Psoas muscle (tissue), 8 donors: ENCODE measurements around the gene RPS6KA4. TPM values are rescaled to one million over a fixed set of nuclear protein-coding genes. Genes with fewer than 3 reads are reported as not detected.

Experiments
- ATAC-seq, 4 donors: fragments of 200-7000 bp; cut with Tn5 transposase; one replicate each; pipeline ENCODE4 v1.9.1; 2020; ENCODE audit warnings: moderate library complexity in 3 of 4, mild to moderate bottlenecking in 2 of 4
- DNase-seq, 2 donors: peaks; one replicate each; pipeline ENCODE4 v3.0.0-alpha.2; 2020
- H3K27ac ChIP-seq: fragments of 200-600 bp; one replicate; pipeline ENCODE4 v1.8.0; 2022
- H3K27me3 ChIP-seq, 3 donors: fragments of 200-600 bp in 1 of 3; one replicate each; pipeline versions ENCODE4 v1.6.1 to v1.8.0; 2013 to 2022; ENCODE audit warnings: low read length in 2 of 3, mild to moderate bottlenecking in 2 of 3, moderate library complexity in 1 of 3; ENCODE audit not compliant: insufficient read depth in 3 of 3
- H3K36me3 ChIP-seq, 2 donors: fragments of 200-600 bp in 1 of 2; one replicate each; pipeline versions ENCODE4 v1.6.1 to v1.8.0; 2013 to 2022; ENCODE audit warnings: low read depth in 1 of 2, mild to moderate bottlenecking in 1 of 2, moderate library complexity in 1 of 2; ENCODE audit not compliant: insufficient read depth in 1 of 2
- H3K4me1 ChIP-seq: fragments of 200-600 bp; one replicate; pipeline ENCODE4 v1.8.0; 2022
- H3K4me3 ChIP-seq: fragments of 200-600 bp; one replicate; pipeline ENCODE4 v1.8.0; 2022; ENCODE audit warnings: mild to moderate bottlenecking
- H3K9me3 ChIP-seq: fragments of 200-600 bp; one replicate; pipeline ENCODE4 v1.8.0; 2022
- WGBS, 3 donors: extraction: QIAGEN DNeasy Blood & Tissue Kit; methylation state at CpG; one replicate each; pipeline versions ENCODE4 v1.1.6 to v1.1.7; 2013; 5-methylcytosine and 5-hydroxymethylcytosine counted together
- intact Hi-C, 2 donors: fragments of 100-400 bp; cut with DNase I; formaldehyde crosslinking; loops; one replicate each; pipeline versions ENCODE4 v1.11.0 to v1.14.2; 2022
- polyA plus RNA-seq, 3 donors: library from polyadenylated mRNA; stranded (reverse); fragments of 200-250 nt; gene quantifications; one replicate each; pipeline ENCODE4 v1.2.3, GENCODE V29; 2013
- total RNA-seq, 4 donors: library from RNA; stranded (reverse); fragmentation: NEBNext Ultra II Directional in 2 of 4; extraction: Animal tissue kit (Norgen Biotek cat#: 25700) in 2 of 4; gene quantifications; one replicate each; pipeline versions ENCODE4 v1.2.1 to v1.2.4, GENCODE V29; 2021 to 2023
- TF ChIP-seq, protein P1 (sequence below): fragments of 200-600 bp; IDR thresholded peaks from one replicate; pipeline ENCODE4 v1.8.0; 2022; ENCODE audit warnings: antibody characterized with exemption
- donor health status: healthy with polysubstance abuse.
- donor health status: DM: no; HTN: no; CAD: no; lungs with moderate emphysema.
- donor health status: Bipolar disorder and iron deficiency.
- donor health status: healthy.
- donor health status: DM: yes; HTN: yes; CAD: no.
- donor health status: DM: no; HTN: no; CAD: no.
- donor health status: DM: no; HTN: no; CAD: no.
- donor health status: DM: yes; HTN: yes; CAD: no.

RPS6KA4 gene
- total and polyA plus RNA-seq, 7 donors = 9.5 to 15.9 (median 13.1) TPM

DNA sequence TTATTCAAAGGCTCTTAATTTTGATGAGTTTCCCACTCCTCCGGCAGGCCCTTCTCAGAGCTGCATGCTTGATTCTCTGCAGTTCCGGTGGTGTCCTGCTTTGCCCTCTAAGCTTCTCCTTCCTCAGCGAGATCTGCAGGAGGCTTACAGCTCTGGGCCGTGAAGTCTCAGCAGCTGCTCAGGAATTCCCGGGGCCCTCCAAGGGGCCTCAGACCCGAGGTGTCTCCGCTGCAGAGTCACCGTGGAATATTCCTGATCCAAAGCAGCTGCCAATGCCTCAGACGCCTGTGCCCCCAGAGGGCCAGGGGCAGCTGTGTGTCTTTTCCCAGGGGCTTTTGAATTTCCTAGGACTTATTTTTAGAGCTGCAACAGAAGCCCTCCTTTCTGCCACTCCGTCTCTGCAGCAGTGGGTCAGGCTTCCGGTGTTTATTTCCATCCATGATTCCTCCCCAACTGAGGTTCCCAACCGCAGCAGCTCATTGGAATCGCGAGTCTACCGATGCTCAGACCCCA lies 37.2 kb downstream of the RPS6KA4 start:
- Histone ChIP-seq H3K27me3 (peaks cover 0 to 4% (median 0%) of the 10 kb centered on the region in 3 donors), H3K4me1 (no peaks in the 10 kb centered on the region), H3K27ac (no peak overlapping the region), H3K9me3 (no peaks in the 10 kb centered on the region), H3K36me3 (no peaks in the 10 kb centered on the region), H3K4me3 (no peak overlapping the region)
- TF ChIP-seq, protein P1, sequence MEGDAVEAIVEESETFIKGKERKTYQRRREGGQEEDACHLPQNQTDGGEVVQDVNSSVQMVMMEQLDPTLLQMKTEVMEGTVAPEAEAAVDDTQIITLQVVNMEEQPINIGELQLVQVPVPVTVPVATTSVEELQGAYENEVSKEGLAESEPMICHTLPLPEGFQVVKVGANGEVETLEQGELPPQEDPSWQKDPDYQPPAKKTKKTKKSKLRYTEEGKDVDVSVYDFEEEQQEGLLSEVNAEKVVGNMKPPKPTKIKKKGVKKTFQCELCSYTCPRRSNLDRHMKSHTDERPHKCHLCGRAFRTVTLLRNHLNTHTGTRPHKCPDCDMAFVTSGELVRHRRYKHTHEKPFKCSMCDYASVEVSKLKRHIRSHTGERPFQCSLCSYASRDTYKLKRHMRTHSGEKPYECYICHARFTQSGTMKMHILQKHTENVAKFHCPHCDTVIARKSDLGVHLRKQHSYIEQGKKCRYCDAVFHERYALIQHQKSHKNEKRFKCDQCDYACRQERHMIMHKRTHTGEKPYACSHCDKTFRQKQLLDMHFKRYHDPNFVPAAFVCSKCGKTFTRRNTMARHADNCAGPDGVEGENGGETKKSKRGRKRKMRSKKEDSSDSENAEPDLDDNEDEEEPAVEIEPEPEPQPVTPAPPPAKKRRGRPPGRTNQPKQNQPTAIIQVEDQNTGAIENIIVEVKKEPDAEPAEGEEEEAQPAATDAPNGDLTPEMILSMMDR = no peak
- DNase-seq = no peak
- ATAC-seq = no peak
- intact Hi-C loops = no loop called here
- WGBS, 3 donors = 13 to 20% (median 15%) methylated on average over 15 of the region's 15 CpGs

DNA sequence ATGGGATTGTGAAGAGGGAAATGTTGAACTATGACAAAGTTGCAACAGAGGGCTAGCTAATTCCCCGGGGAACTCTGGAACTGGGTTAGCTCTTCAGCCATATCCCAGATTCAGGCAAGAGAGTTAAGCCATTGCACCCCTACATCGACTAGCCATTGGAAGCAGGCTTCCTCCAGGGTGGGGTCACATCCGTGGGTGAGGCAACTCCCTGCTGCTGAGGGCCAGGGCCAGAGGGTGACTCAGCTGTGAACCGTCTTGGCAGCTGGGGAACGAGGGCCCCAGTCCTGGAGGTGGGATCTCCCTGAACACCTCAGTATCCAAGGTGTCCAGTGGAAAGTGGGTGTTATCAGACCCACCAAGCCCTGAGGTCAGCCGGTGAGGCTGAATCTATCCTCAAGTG lies 41.1 kb downstream of the RPS6KA4 start:
- WGBS, 3 donors = 48 to 60% (median 55%) methylated on average over 6 of the region's 6 CpGs
- intact Hi-C loops = no loop called here
- Histone ChIP-seq H3K27ac (no peak overlapping the region), H3K4me1 (no peaks in the 10 kb centered on the region), H3K9me3 (no peaks in the 10 kb centered on the region), H3K36me3 (no peaks in the 10 kb centered on the region), H3K27me3 (peaks cover 0 to 4% (median 0%) of the 10 kb centered on the region in 3 donors), H3K4me3 (no peak overlapping the region)
- ATAC-seq (peak in 3 of 4 donors; percentile 32 to 44 (median 42)), DNase-seq (peak; percentile 39 to 64)
- TF ChIP-seq, protein P1 = no peak

DNA sequence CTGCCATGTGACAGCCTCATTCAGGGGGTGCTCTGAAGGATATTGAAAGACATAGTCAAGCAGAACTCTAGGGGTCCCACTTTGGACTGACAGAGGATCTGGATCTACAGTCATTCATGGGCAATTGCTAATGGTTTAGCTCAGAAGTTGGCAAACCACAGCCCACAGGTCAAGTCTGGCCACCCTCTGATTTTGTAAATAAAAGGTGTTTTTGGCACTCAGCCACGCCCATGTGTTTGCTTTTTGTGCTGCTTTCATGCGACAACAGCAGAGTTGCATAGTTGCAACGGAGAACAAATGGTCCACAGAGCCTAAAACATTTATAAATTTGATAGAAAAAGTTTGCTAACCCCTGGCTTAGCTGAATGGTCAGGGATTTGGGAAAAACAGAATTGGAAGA lies 41.7 kb downstream of the RPS6KA4 start:
- no peaks in the 10 kb centered on the region for H3K9me3 ChIP-seq
- DNase-seq = no peak
- peaks cover 0 to 4% (median 0%) of the 10 kb centered on the region in 3 donors for H3K27me3 ChIP-seq
- no peak overlapping the region for H3K27ac ChIP-seq
- TF ChIP-seq, protein P1 = no peak
- H3K36me3 ChIP-seq = no peaks in the 10 kb centered on the region
- no peaks in the 10 kb centered on the region for H3K4me1 ChIP-seq
- H3K4me3 ChIP-seq = no peak overlapping the region
- intact Hi-C loops = no loop called here
- ATAC-seq = no peak
- 83 to 91% (median 90%) methylated on average over 3 of the region's 3 CpGs for WGBS, 3 donors

DNA sequence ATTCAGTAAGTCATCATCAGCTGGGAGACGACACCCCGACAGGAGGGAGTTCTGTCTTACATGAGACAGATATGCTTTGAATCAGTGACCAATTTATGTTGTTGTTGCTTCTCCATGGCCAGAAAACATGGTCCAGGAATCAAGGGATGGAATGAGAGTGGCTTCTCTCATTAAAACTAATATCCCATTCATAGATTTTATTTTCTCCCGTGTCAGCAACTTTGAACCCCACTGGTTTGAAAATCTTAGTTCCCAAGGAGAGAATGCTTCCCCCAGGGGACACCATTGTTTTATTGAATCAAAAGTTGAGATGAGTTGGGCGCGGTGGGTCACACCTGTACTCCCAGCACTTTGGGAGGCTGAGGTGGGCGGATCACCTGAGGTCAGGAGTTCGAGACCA lies 42.8 kb downstream of the RPS6KA4 start:
- Histone ChIP-seq H3K4me3 (no peak overlapping the region), H3K27me3 (peaks cover 0 to 4% (median 0%) of the 10 kb centered on the region in 3 donors), H3K9me3 (no peaks in the 10 kb centered on the region), H3K4me1 (no peaks in the 10 kb centered on the region), H3K36me3 (no peaks in the 10 kb centered on the region), H3K27ac (no peak overlapping the region)
- intact Hi-C loops = no loop called here
- TF ChIP-seq, protein P1 = no peak
- ATAC-seq (no peak), DNase-seq (no peak)
- 84 to 93% (median 92%) methylated on average over 7 of the region's 7 CpGs for WGBS, 3 donors

DNA sequence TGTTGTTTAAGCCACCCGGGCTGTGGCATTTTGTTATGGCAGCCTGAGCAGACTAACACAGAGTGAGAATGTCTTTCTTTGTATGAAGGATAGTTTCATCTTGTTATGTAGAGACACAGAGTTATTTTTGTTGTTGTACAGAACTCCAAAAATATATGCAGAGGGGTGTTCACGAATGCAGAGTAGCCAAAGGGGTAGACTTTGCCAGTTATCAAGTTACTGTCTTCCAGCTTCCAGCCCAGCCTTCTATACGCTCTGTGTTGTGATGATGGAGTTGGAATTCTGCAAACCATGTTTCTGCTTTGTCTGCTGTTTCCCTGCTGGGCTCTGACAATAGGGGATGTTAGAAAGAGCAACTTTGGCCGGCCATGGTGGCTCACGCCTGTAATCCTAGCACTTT lies 44.1 kb downstream of the RPS6KA4 start:
- H3K36me3 ChIP-seq = no peaks in the 10 kb centered on the region
- no peaks in the 10 kb centered on the region for H3K9me3 ChIP-seq
- TF ChIP-seq, protein P1 = no peak
- H3K27me3 ChIP-seq = peaks cover 0 to 2% (median 0%) of the 10 kb centered on the region in 3 donors
- H3K27ac ChIP-seq = no peak overlapping the region
- no peaks in the 10 kb centered on the region for H3K4me1 ChIP-seq
- H3K4me3 ChIP-seq = no peak overlapping the region
- DNase-seq = no peak
- WGBS, 3 donors = 74 to 83% (median 78%) methylated on average over 5 of the region's 5 CpGs
- no peak for ATAC-seq
- intact Hi-C loops = no loop called here
